Activated naive CD4-positive, alpha-beta T cell treated with anti-CD3 and anti-CD28 coated beads, Interleukin-2, amount 50 U/mL, for 16 hours (primary cell): Measurements from ENCODE around the gene UGT1A5.
"Not testable (repeated sequence)": the region's sequence is repeated elsewhere in the genome, so short reads cannot be mapped to it uniquely, and the experiment has no call there.

Experiments
- DNase-seq: peaks from one replicate; pipeline ENCODE4 v3.0.0-alpha.2; 2020

UGT1A5 gene

DNA sequence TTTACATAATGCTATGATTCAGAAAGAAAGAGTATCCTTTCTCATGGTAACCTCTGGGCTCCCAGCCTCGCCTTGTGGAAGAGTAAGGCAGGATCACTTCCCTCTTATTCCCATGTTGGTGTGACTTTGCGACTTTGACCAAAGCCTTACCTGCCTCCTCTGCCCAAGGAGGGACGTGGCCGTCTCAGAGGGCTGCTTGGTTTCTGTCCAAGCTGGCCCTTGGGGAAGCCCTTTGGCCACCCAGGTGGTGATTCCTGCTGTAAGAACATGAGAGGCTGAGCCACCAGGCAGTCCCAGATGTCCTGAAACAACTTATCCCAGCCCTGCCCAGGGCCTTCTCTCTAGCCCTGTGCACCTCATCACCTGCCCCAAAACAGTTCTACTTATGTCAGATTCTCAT, 14.0 kb upstream of the UGT1A5 start:
- no peak for DNase-seq

DNA sequence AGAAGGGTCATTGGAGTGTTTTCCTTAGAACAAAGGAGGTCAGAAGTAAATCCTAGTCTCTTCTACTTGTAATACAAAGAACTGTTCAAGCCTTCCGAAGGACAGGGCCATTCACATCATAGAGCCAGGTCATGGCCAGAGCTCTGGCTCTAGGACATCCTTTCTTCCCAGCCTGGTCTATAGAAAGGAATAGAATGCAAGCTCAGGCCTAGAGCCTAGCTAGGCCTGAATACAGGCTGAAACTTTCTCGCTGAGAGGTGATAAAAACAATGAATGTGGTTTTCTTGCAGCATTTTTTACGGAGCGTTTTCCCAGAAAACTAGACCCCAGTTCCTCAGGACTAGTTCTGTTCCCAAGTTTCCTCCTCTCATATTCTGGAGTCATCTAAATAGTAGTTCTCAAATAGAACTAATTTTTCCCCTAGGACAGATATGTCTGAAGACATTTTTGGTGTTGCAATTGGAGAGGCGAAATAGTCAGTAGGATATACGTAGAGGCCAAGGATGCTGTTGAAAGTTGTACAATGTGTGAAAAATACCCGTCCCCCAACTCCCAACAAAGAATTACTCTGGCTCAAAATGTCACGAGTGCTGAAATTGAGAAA, 13.2 kb upstream of the UGT1A5 start:
- DNase-seq = no peak

DNA sequence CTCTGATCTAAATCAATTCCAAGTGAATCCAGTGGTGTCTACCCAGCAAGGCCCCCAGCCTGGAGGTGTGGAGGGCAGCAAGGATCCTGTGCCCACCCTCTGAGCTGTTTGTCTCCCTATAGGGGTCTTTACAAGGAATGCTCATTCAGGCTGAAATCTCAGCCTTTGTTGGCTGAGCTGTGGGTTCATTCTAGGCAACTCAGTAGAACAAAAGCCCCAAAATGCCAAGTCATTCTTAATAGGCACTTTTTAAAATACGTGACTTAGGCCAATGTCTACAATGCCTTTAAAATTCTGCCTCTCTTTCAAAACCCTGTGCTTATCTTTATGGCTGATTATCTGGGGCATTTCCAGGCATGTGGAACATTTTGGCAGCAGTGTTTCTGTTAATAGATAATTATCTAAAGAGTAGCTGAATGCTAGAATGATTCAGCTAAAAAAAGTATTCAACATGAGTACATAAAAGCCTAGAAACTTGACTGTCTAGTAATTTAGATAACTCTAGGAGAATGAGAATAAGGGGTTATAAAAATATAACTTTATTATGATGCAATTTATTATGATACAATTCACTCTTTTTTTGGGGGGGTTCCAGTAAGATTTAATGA, 12.6 kb upstream of the UGT1A5 start:
- DNase-seq = no peak

DNA sequence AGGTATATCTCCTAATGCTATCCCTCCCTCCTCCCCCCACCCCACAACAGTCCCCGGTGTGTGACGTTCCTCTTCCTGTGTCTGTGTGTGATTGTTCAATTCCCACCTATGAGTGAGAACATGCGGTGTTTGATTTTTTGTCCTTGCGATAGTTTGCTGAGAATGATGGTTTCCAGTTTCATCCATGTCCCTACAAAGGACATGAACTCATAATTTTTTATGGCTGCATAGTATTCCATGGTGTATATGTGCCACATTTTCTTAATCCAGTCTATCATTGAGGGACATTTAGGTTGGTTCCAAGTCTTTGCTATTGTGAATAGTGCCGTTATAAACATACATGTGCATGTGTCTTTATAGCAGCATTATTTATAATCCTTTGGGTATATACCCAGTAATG, 11.9 kb upstream of the UGT1A5 start:
- not testable (repeated sequence) for DNase-seq

DNA sequence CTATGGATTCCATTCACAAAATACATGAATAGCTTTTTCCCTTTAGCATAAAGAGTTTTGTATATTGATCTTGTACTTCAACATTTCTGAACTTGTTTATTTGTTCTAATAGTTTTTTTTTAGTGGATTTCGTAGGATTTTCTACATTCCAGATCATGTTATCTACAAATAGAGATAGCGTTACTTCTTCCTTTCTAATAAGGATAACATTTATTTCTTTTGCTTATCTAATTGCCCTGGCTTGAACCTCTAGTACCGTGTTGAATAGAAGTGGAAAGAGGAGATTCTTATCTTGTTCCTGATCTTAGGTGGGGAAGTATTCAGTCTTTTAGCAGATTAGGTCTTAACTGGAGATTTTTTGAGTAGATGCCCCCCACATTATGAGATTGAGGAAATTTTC, 10.5 kb upstream of the UGT1A5 start:
- DNase-seq = no peak

DNA sequence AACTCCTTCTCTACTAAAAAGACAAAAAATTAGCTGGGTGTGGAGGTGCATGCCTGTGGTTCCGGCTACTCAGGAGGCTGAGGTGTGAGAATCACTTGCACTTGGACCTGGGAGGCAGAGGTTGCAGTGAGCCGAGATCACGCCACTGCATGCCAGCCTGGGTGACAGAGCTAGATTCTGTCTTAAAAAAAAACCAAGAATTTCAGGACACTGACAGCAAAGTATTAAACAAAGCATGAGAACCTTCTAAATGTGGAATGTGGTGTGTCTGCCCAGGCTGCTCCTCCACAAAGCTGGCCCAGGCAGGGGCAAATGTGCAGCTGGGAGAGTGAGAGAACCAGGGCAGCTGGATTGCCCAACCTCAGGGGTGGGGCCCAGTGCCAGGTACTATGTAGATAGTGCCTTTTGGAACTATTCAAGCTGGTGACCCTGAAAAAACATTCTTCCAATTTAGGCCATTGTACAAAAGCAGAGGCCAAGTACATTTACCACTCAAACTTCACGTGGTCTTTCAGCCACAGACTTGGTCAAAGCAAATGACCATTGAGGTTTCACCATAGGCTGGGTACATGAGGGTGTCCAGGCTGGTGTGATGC, 6.7 kb upstream of the UGT1A5 start:
- DNase-seq = no peak

DNA sequence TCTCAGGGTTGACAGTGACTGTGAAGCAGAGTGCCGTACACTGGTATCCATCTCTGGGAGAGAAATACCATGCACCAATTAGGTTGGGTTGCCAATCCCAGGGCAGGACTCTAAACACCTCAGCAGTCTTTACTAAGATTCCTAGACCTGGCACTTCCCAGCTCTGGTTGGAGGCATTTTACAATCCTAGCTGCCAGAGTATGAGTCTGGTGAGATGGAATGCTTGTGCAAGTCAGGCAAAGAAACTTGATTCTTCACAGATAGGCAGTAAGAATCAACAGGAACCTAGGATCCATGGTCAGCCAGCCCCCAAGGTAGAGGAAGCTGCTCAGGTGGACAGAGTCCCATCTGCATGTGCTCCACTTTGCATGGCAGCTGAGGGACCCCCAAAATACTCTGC, 6.0 kb upstream of the UGT1A5 start:
- no peak for DNase-seq

DNA sequence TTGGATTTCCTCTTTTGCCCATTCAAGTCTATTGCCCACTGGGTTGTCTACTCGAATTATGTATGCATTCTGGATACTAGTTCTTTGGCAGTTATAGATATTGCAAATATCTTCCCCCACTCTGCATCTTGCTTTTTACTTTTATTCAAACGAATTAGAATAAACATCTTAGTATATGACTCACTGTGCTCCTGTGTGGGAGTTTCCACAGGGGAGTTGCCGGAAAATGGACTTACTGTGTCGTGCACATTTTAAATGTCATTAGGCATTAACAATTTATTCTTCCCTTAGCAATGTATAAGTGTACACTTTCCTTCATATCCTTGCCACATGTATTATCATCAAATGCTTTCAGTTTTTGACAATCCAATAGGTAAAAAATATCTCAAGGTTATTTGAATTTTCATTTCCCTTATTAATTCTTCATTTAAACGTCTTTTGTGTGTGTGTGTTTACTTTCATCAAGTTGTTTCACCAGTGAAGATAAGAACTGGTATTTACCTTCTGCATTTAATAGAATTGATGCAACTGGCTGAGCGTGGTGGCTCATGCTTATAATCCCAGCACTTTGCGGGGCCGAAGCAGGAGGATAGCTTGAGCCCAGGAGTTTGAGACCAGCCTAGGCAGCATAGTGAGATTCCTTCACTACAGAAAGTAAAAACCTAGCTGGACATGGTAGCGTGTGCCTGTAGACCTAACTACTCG, 4.6 kb upstream of the UGT1A5 start:
- DNase-seq = no peak

DNA sequence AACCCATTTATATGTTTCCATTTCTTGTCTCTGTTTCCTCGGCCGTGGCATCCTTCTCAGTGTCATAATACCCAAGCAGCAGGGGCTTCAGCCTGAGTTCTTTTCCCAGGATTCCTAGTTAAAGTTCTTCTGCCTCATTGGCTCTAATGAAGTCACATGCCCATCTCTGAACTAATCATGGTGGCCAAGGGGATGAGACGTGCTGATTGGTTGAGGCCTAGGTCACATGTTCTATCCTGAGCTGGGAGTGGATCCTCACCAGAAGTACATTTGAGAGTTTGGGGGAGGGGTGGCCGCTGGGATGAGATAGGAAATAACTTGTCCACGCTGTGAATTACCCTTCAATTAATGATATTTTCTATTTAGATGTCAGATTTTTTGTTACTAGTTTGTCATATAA, 3.8 kb upstream of the UGT1A5 start:
- DNase-seq = no peak

DNA sequence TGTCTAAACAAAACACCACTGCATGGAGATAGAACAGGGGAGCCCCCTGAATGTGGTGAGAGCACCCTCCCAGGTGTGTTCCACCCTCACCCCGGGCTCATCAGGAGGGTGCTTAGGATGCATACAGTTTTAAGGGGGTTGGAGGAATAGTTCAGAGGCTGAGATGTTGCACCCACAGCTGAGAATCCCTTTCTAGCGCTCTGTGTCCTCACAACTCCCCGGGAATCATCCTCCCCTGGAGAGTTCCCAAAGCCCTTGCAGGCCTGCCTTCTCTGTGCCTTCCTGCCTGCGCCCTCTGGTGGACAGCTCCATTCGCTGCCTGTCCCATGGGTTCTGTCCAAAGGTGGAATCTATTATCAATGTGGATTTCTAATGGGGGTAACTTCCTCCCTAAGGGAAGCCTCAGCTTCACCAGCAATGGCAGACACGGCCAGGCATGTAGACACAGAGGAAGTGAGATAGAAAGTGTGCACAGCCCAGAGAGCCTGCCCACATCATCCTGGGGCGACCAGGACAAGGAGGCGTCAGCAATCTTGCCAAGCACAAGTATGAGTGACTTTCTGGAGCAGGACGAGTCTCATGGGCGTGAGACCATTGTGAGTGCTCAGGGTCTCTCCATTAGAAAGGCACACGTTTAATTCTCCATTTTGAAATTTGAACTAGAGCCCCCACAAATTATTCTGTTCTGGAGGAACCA, 1.2 kb upstream of the UGT1A5 start:
- peak; percentile 64 for DNase-seq

DNA sequence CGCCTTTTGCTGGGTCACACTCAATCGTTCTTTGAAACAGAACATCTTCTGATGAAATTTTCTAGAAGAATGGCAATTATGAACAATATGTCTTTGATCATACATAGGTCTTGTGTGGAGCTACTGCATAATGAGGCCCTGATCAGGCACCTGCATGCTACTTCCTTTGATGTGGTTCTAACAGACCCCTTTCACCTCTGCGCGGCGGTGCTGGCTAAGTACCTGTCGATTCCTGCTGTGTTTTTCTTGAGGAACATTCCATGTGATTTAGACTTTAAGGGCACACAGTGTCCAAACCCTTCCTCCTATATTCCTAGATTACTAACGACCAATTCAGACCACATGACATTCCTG, 532 bp downstream of the UGT1A5 start:
- no peak for DNase-seq

DNA sequence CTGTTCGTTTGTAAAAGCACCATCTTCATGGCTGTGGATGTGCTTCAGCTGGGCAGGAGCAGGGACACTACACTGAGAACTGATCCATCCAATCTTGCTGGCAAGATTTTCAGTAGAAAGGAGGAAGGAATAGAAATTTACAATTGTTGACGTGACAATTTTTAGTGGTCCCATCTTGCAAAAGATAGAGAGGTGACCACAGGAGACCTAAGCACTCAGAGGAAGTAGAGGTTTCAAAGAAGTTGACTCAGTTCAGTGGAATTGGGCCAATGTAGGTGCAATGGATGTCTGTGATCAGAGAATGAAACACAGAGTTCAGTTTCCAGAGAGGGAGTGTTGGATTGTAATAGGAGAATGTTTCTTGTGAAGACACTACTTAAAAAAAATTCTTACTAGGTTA, 1.4 kb downstream of the UGT1A5 start:
- DNase-seq = no peak

DNA sequence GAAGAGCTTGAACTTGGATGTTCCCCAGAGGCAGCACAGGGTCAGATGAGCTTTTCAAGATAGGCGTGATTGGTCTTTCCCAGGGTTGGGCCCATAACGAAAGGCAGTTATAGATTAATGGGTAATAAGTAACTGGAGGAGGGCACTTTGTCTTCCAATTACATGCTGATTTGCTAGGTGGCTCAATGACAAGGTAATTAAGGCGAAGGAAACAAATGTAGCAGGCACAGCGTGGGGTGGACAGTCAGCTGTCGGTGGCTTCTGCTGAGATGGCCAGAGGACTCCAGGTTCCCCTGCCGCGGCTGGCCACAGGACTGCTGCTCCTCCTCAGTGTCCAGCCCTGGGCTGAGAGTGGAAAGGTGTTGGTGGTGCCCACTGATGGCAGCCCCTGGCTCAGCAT, 5.8 kb downstream of the UGT1A5 start, which contains the start of gene UGT1A4:
Gene UGT1A4, plus strand, starts transcription at position 185 of the 400 bp plus-strand sequence. Its CDS starts 85 bp downstream, at position 270.
- no peak for DNase-seq

DNA sequence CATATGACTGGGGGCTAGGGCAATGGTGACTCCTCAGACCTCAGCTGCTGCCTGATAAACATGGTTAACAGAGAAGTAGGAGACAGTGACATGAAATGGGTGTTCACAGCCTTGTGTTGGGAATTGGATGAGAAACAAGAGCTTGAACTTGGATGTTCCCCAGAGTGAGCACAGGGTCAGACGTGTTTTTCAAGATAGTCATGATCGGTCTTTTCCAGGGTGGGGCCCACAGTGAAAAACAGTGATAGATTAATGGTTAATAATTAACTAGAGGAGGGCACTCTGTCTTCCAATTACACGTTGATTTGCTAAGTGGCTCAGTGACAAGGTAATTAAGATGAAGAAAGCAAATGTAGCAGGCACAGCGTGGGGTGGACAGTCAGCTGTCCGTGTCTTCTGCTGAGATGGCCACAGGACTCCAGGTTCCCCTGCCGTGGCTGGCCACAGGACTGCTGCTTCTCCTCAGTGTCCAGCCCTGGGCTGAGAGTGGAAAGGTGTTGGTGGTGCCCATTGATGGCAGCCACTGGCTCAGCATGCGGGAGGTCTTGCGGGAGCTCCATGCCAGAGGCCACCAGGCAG, 16.1 kb downstream of the UGT1A5 start, which contains the start of gene UGT1A3:
Gene UGT1A3, plus strand, starts transcription at position 320 of the 579 bp plus-strand sequence. Its CDS starts 85 bp downstream, at position 405.
- DNase-seq = no peak

DNA sequence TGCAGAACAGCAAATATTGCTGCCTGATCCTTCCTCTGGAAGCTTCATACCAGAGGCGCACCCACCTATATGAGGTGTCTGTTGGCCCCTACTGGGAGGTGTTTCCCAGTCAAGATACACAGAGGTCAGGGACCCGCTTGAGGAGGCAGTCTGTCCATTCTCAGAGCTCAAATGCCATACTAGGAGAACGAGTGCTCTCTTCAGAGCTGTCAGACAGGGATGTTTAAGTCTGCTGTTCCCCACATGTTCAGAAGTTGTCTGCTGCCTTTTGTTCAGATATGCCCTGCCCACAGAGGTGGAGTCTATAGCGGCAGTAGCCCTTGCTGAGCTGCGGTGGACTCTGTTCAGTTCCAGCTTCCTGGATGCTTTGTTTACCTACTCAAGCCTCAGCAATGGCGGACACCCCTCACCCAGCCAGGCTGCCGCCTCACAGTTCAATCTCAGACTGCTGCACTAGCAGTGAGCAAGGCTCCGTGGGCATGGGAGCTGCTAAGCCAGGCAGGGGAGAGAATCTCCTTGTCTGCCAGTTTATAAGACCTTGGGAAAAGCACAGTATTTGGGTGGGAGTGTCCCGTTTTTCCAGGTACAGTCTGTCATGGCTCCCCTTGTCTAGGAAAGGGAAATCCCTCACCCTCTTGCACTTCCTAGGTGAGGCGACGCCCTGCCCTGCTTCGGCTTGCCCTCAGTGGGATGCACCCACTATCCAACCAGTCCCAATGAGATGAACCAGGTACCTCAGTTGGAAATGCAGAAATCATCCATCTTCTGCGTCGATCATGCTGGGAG, 24.4 kb downstream of the UGT1A5 start:
- not testable (repeated sequence) for DNase-seq

DNA sequence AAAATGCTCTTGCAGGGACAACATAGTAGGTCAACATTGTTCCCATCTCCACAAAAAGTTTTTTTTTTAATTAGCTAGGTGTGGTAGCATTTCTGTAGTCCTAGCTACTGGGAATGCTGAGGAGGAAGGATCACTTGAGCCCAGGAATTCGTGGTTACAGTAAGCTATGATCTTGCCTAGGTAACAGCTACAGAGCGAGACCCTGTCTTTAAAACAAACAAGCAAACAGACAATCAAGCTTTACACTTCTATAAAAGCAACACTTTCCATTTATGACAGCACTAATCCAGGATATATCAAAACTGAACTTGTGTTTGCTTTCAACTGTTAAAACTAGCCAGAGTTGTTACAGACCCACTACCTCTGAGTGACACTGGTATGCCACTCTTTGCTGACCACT, 28.2 kb downstream of the UGT1A5 start:
- no peak for DNase-seq

DNA sequence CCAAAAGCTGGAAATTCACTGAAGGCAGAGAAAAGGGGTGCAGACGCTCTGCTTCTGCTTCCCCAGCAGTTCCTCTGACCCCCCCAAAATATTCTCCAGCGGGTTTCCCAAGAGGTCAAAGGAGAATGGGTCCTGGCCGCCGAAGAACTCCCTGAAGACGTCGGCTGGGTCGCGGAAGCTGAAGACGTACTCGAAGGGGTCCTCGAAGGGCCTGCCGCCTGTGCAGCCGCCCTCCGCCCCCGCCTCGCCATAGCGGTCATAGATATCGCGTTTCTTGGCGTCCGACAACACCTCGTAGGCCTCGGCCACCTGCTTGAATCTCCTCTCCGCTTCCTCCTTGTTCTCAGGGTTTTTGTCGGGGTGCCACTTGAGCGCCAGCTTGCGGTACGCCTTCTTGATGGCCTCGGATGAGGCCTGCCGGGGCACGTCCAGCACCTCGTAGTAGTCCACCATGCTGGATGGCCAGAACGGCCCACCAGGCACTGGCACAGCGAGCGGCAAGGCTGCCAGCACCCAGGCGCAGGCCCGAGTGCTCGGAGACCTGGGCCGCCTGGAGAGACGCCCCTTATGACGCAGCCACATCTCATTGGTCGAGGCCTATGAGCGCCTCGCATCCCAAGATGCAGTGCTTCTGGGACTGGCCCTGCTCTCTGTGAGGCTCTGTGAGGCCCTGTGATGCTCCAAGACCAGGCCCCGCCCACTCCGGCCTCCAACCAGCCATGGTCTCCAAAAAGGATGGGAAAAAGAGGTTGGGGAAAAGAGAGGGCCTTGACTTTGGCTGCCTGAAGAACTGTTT, 31.0 kb downstream of the UGT1A5 start:
- no peak for DNase-seq

DNA sequence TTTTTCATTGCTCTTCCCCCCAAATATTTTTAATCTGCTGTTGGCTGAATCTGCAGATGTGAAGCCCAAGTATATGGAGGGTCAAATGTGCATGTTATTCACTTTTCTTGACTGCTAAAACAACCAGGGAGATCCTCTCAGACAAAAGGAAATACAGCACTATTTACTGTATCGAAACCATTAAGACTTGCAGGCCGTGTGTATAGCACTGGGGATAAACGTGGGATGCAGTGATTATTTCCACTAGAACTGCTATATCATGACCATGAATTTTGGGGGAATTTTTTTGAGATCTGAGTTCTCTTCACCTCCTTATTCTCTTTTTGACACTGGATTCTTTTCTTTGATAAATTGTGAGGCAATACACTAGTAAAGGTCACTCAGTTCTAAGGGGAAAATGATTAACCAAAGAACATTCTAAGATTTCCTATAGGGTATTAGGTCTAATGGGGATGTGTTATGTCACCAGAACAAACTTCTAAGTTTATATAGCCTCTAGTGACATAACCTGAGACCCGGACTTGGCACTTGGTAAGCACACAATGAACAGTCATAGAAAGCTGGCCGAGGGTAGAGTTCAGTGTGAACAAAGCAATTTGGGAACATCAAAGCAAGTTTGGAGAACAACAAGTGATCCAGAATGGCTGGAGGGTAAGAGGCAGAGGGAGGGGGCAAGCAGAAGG, 32.5 kb downstream of the UGT1A5 start:
- no peak for DNase-seq

DNA sequence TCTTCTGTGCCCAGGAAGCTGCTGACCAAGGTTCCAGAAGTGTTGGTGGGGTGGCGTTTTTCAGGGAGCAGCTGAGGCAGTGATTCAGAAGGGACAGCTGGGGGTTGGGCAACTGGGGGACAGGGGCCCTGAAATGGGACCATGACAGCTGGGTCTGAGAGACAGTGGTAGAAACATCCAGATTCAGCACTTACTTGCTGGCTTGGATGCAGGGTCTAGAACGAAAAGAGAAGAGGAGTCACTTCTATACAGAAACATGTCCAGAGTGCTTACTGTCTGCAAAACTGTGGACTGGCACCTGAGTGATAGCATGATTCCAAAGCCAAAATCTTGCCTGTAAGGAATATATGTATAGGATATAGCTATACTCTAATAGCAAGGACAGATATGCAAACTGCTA, 33.1 kb downstream of the UGT1A5 start:
- DNase-seq = not testable (repeated sequence)

DNA sequence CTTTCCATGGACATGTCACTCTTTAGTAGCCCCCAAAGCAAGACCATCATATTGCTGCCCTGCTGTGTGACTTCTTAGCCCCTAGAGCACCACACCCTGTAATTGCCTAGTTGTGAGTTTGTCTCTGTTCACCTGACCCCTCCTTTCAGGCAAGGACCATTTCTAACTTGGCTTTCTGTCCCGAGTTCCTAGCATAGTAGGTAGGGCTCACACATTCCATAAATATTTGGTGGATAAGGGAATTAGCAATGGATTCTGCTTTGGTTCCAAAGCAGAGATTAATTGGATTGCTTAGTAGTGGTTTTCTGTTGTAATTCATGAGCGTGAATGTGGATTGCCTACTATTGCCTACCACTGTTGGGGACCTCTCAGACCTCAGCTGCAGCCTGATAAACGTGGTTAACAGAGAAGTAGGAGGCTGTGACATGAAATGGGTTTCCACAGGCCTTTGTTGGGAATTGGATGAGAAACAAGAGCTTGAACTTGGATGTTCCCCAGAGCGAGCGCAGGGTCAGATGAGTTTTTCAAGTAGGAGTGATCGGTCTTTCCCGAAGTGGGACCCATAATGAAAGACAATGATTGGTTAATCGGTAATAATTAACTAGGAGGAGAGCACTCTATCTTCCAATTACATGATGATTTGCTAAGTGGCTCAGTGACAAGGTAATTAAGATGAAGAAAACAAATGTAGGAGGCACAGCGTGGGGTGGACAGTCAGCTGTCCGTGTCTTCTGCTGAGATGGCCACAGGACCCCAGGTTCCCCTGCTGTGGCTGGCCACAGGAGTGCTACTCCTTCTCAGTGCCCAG, 34.0 kb downstream of the UGT1A5 start:
- no peak for DNase-seq
